Liver (tissue), 9 donors: ENCODE data around the gene TEDC1. TPM values are rescaled to one million over a fixed set of nuclear protein-coding genes. Genes with fewer than 3 reads are reported as not detected.

Experiments used
- DNase-seq: peaks from one replicate; pipeline ENCODE4 v3.0.0-alpha.2; 2017; ENCODE audit warnings: low spot score
- H3K27ac ChIP-seq, 2 donors: one replicate each; pipeline ENCODE4 v1.7.0; 2013; ENCODE audit warnings: inconsistent platforms in 2 of 2, low read length in 2 of 2, control low read depth in 1 of 2, low read depth in 1 of 2, mild to moderate bottlenecking in 1 of 2
- H3K27me3 ChIP-seq, 4 donors: one replicate each; pipeline versions ENCODE4 v1.6.1 to v1.7.0; 2013; ENCODE audit warnings: low read length in 3 of 4, inconsistent platforms in 1 of 4, mild to moderate bottlenecking in 1 of 4, moderate library complexity in 1 of 4; ENCODE audit not compliant: control insufficient read depth in 4 of 4, insufficient read depth in 4 of 4
- H3K36me3 ChIP-seq, 4 donors: one replicate each; pipeline versions ENCODE4 v1.6.1 to v1.7.0; 2013; ENCODE audit warnings: low read length in 3 of 4, mild to moderate bottlenecking in 3 of 4, low read depth in 1 of 4, moderate library complexity in 1 of 4; ENCODE audit not compliant: control insufficient read depth in 4 of 4, insufficient read depth in 3 of 4
- H3K4me1 ChIP-seq, 4 donors: one replicate each; pipeline versions ENCODE4 v1.6.1 to v1.7.0; 2013; ENCODE audit warnings: low read length in 3 of 4, mild to moderate bottlenecking in 3 of 4, moderate library complexity in 1 of 4; ENCODE audit not compliant: control insufficient read depth in 4 of 4, insufficient read depth in 4 of 4
- H3K4me3 ChIP-seq, 3 donors: one replicate each; pipeline versions ENCODE4 v1.6.1 to v1.7.0; 2013; ENCODE audit warnings: low read length in 3 of 3, control low read depth in 1 of 3, low read depth in 1 of 3, mild to moderate bottlenecking in 1 of 3
- H3K9ac ChIP-seq, 2 donors: one replicate each; pipeline ENCODE4 v1.7.0; 2013; ENCODE audit warnings: low read length in 2 of 2, mild to moderate bottlenecking in 2 of 2, moderate library complexity in 2 of 2, control low read depth in 1 of 2, low read depth in 1 of 2
- H3K9me3 ChIP-seq, 4 donors: one replicate each; pipeline versions ENCODE4 v1.6.1 to v1.7.0; 2013; ENCODE audit warnings: low read length in 3 of 4; ENCODE audit not compliant: control insufficient read depth in 4 of 4
- ATF3 ChIP-seq: IDR thresholded peaks from 2 replicates; pipeline ENCODE4 v1.6.1; 2016; ENCODE audit warnings: antibody characterized with exemption
- CTCF ChIP-seq: fragments of 150-350 bp; IDR thresholded peaks from 2 replicates; pipeline ENCODE4 v1.5.1; 2017; ENCODE audit warnings: improper control_type of control experiment, low read depth, low read length; ENCODE audit not compliant: missing input control
- EGR1 ChIP-seq, 2 donors: IDR thresholded peaks; 2 replicates each; pipeline ENCODE4 v1.6.1; 2016 to 2018; ENCODE audit warnings: antibody characterized with exemption in 2 of 2, low read depth in 2 of 2
- FOXA1 ChIP-seq: IDR thresholded peaks from 2 replicates; pipeline ENCODE4 v1.6.1; 2016; ENCODE audit warnings: antibody characterized with exemption
- FOXA2 ChIP-seq: IDR thresholded peaks from 2 replicates; pipeline ENCODE4 v1.6.1; 2016; ENCODE audit warnings: antibody characterized with exemption
- GABPA ChIP-seq, 2 donors: IDR thresholded peaks in 1 of 2; conservative IDR thresholded peaks in 1 of 2; 2 replicates each; pipeline ENCODE4 v1.6.1; 2016; ENCODE audit warnings: antibody characterized with exemption in 2 of 2, mild to moderate bottlenecking in 1 of 2, moderate library complexity in 1 of 2
- HNF4A ChIP-seq, 2 donors: conservative IDR thresholded peaks; 2 replicates each; pipeline ENCODE4 v1.6.1; 2016; ENCODE audit warnings: antibody characterized with exemption in 2 of 2, mild to moderate bottlenecking in 2 of 2
- HNF4G ChIP-seq: IDR thresholded peaks from 2 replicates; pipeline ENCODE4 v1.6.1; 2016; ENCODE audit warnings: antibody characterized with exemption
- JUND ChIP-seq, 2 donors: IDR thresholded peaks; 2 replicates each; pipeline ENCODE4 v1.6.1; 2016; ENCODE audit warnings: antibody characterized with exemption in 2 of 2
- MAX ChIP-seq: IDR thresholded peaks from 2 replicates; pipeline ENCODE4 v1.6.1; 2016; ENCODE audit warnings: antibody characterized with exemption
- NR2F2 ChIP-seq: IDR thresholded peaks from 2 replicates; pipeline ENCODE4 v1.6.1; 2016; ENCODE audit warnings: antibody characterized with exemption
- RAD21 ChIP-seq, 2 donors: IDR thresholded peaks; 2 replicates each; pipeline ENCODE4 v1.6.1; 2016; ENCODE audit warnings: antibody characterized with exemption in 2 of 2, mild to moderate bottlenecking in 2 of 2
- REST ChIP-seq: IDR thresholded peaks from 2 replicates; pipeline ENCODE4 v1.6.1; 2016; ENCODE audit warnings: antibody characterized with exemption, mild to moderate bottlenecking
- RXRA ChIP-seq, 2 donors: IDR thresholded peaks; 2 replicates each; pipeline ENCODE4 v1.6.1; 2017 to 2018; ENCODE audit warnings: antibody characterized with exemption in 2 of 2, mild to moderate bottlenecking in 1 of 2
- SP1 ChIP-seq: IDR thresholded peaks from 2 replicates; pipeline ENCODE4 v1.6.1; 2018; ENCODE audit warnings: antibody characterized with exemption, mild to moderate bottlenecking
- TAF1 ChIP-seq: conservative IDR thresholded peaks from 2 replicates; pipeline ENCODE4 v1.6.1; 2016; ENCODE audit warnings: antibody characterized with exemption, mild to moderate bottlenecking
- YY1 ChIP-seq: IDR thresholded peaks from 2 replicates; pipeline ENCODE4 v1.6.1; 2016; ENCODE audit warnings: antibody characterized with exemption, mild to moderate bottlenecking
- ZBTB33 ChIP-seq: IDR thresholded peaks from 2 replicates; pipeline ENCODE4 v1.6.1; 2016; ENCODE audit warnings: antibody characterized with exemption
- WGBS: extraction: QIAGEN DNeasy Blood & Tissue Kit; methylation state at CpG from one replicate; pipeline ENCODE4 v1.1.7; 2013; 5-methylcytosine and 5-hydroxymethylcytosine counted together
- polyA plus RNA-seq, 2 donors: library from polyadenylated mRNA; stranded (reverse) in 1 of 2; unstranded in 1 of 2; fragments of 200-250 nt in 1 of 2; fragments of >200 nt in 1 of 2; fragmentation: Nextera tagmentation in 1 of 2; extraction: Ambion mirVana in 1 of 2; gene quantifications; one replicate each; pipeline versions ENCODE4 v1.2.1 to v1.2.3, GENCODE V29; 2013 to 2015
- total RNA-seq, 2 donors: library from RNA; depleted of rRNA; stranded (reverse); fragments of >200 nt; gene quantifications; one replicate each; pipeline ENCODE4 v1.2.3, GENCODE V29; 2014
- donor health status: healthy.
- donor health status: healthy.
- donor health status: healthy.
- donor health status: healthy.
- donor health status: healthy.

Gene TEDC1
- total and polyA plus RNA-seq, 4 donors = 0.97 to 7.5 (median 3.2) TPM

GRCh38 chr14:105505101-105505500 is 14.1 kb downstream of the TEDC1 start:
- Histone ChIP-seq H3K27me3 (no peaks in the 10 kb centered on the region), H3K27ac (no peak overlapping the region), H3K9me3 (no peaks in the 10 kb centered on the region), H3K36me3 (no peaks in the 10 kb centered on the region), H3K4me3 (no peak overlapping the region), H3K4me1 (no peaks in the 10 kb centered on the region), H3K9ac (no peak overlapping the region)
- 89% methylated on average over 16 of the region's 16 CpGs for WGBS
- no peak for DNase-seq
- TF ChIP-seq REST (no peak), JUND (IDR thresholded peaks at IDR 0.05) (no peak), HNF4A (conservative IDR thresholded peaks at IDR 0.05) (no peak), HNF4G (no peak), GABPA (IDR thresholded peaks at IDR 0.05 in 1 of 2, conservative IDR thresholded peaks at IDR 0.05 in 1 of 2) (no peak), MAX (no peak), CTCF (no peak), SP1 (no peak), ATF3 (no peak), FOXA1 (no peak), EGR1 (IDR thresholded peaks at IDR 0.05; ENCODE audit: low read depth in 2 of 2) (no peak), NR2F2 (no peak), YY1 (no peak), RXRA (IDR thresholded peaks at IDR 0.05) (no peak), TAF1 (no peak), FOXA2 (no peak), RAD21 (IDR thresholded peaks at IDR 0.05) (no peak), ZBTB33 (no peak)

- Histone ChIP-seq H3K27me3 (no peaks in the 10 kb centered on the region), H3K36me3 (no peaks in the 10 kb centered on the region), H3K9ac (no peak overlapping the region), H3K4me1 (no peaks in the 10 kb centered on the region), H3K27ac (no peak overlapping the region), H3K4me3 (no peak overlapping the region), H3K9me3 (no peaks in the 10 kb centered on the region)
- no peak for DNase-seq
- WGBS = 76% methylated on average over 17 of the region's 17 CpGs
- TF ChIP-seq HNF4A (conservative IDR thresholded peaks at IDR 0.05) = no peak
- no peak for TF ChIP-seq YY1
- no peak for TF ChIP-seq ATF3
Observed at GRCh38 chr14:105507247-105507646, 16.2 kb downstream of the TEDC1 start.
